SK-N-SH treated with all-trans-retinoic acid at 6 μM for 48 hours (cell line): Measurements from ENCODE around the gene SARNP.

Experiments
- BACH2 ChIP-seq: fragments of 250-450 bp; sonication (Bioruptor Pico); IDR thresholded peaks from 2 replicates; pipeline ENCODE4 v1.9.0; 2021; ENCODE audit warnings: mild to moderate bottlenecking, borderline replicate concordance
- GLIS3 ChIP-seq: fragments of 250-450 bp; sonication (Bioruptor Pico); IDR thresholded peaks from 2 replicates; pipeline ENCODE4 v1.5.0; 2020; ENCODE audit warnings: mild to moderate bottlenecking, moderate library complexity
- OSR1 ChIP-seq: fragments of 250-450 bp; sonication (Bioruptor Pico); IDR thresholded peaks from 2 replicates; pipeline ENCODE4 v1.8.0; 2022; ENCODE audit warnings: moderate library complexity, mild to moderate bottlenecking, inconsistent platforms
- ZC3H10 ChIP-seq: fragments of 250-450 bp; sonication (Bioruptor Pico); IDR thresholded peaks from 2 replicates; pipeline ENCODE4 v1.5.1; 2021; ENCODE audit warnings: mild to moderate bottlenecking, moderate library complexity
- ZFP3 ChIP-seq: fragments of 250-450 bp; sonication (Bioruptor Pico); IDR thresholded peaks from 2 replicates; pipeline ENCODE4 v1.5.0; 2020; ENCODE audit warnings: mild to moderate bottlenecking, moderate library complexity
- ZNF70 ChIP-seq: fragments of 450-650 bp; formaldehyde crosslinking; IDR thresholded peaks from 2 replicates; pipeline ENCODE4 v1.5.0; 2020; ENCODE audit warnings: mild to moderate bottlenecking, moderate library complexity
- TF ChIP-seq, protein P1 (sequence below): fragments of 250-450 bp; sonication (Bioruptor Pico); IDR thresholded peaks from 2 replicates; pipeline ENCODE4 v1.8.0; 2020; ENCODE audit warnings: mild to moderate bottlenecking, moderate library complexity, borderline replicate concordance
- TF ChIP-seq, protein P2 (sequence below): fragments of 250-450 bp; sonication (Bioruptor Pico); IDR thresholded peaks from 2 replicates; pipeline ENCODE4 v1.5.1; 2020; ENCODE audit warnings: low read depth, mild to moderate bottlenecking, moderate library complexity

DNA sequence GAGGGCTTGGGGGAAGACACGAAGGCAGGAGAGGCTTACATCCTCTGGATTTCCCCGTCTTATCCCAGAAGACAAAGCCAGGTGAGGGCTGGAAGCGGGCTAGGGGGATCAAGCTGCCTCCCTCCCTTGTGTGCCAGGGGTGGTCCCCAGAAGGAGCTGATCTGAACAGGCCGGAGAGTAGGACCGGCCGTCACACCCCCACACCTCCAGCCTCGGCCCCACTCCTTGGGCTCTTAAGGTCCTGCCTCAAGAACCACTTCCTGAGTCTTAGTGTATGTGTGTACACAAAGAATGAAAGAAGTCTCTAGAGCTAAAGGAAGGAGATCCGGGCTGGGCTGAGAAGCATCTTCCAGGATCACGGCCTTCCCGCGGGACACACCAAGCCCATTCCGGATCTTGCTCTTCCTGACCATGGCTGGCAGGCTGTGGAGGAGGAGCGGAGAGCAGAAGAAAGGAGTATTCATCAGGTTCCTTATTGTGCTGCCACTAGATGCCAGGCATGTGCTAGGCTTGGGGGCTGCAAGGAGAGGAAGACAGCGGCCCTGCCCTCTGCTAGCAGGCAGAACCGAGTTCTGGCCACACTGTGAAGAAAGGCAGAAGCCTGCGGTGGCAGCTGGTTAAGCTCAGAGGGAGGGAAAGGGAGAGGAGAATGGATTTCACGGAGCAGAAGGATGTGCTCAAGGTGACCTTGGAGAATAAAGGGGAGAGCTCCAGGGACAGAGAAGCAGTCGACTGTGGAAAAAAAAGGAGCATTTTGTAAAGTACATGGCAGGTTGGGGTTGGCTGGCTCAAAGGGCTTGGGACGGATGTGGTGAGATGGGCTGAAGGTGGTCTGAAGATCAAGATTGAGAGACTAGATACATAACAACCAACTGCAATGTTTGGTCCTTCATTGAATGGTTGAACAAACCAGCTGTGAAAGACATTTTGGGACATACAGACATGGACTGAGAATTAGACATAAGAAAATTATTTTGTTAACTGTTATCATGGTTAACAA is 87.4 kb downstream of the SARNP start:
- TF ChIP-seq ZFP3 (no peak), ZC3H10 (CRISPR knock-in tag) (no peak), GLIS3 (CRISPR knock-in tag) (no peak), ZNF70 (CRISPR knock-in tag) (no peak), OSR1 (no peak), BACH2 (CRISPR knock-in tag) (no peak)
- TF ChIP-seq, protein P1, sequence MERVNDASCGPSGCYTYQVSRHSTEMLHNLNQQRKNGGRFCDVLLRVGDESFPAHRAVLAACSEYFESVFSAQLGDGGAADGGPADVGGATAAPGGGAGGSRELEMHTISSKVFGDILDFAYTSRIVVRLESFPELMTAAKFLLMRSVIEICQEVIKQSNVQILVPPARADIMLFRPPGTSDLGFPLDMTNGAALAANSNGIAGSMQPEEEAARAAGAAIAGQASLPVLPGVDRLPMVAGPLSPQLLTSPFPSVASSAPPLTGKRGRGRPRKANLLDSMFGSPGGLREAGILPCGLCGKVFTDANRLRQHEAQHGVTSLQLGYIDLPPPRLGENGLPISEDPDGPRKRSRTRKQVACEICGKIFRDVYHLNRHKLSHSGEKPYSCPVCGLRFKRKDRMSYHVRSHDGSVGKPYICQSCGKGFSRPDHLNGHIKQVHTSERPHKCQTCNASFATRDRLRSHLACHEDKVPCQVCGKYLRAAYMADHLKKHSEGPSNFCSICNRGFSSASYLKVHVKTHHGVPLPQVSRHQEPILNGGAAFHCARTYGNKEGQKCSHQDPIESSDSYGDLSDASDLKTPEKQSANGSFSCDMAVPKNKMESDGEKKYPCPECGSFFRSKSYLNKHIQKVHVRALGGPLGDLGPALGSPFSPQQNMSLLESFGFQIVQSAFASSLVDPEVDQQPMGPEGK (CRISPR knock-in tag): no peak
- TF ChIP-seq, protein P2, sequence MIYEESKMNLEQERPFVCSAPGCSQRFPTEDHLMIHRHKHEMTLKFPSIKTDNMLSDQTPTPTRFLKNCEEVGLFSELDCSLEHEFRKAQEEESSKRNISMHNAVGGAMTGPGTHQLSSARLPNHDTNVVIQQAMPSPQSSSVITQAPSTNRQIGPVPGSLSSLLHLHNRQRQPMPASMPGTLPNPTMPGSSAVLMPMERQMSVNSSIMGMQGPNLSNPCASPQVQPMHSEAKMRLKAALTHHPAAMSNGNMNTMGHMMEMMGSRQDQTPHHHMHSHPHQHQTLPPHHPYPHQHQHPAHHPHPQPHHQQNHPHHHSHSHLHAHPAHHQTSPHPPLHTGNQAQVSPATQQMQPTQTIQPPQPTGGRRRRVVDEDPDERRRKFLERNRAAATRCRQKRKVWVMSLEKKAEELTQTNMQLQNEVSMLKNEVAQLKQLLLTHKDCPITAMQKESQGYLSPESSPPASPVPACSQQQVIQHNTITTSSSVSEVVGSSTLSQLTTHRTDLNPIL: no peak
